ENCODE results near the gene GRP. TPM values are rescaled to one million over a fixed set of nuclear protein-coding genes. Genes with fewer than 3 reads are reported as not detected.
"Not testable (repeated sequence)": the region's sequence is repeated elsewhere in the genome, so short reads cannot be mapped to it uniquely, and the experiment has no call there.

Gene GRP
- total and polyA plus RNA-seq, 9 donors: 0.23 to 6.1 (median 1.6) TPM; not detected in 5

- H3K27me3 ChIP-seq (ENCODE audit: control insufficient read depth, insufficient read depth, low read length): peaks cover 10% of the 10 kb centered on the region
- no peaks in the 10 kb centered on the region for H3K36me3 ChIP-seq (ENCODE audit: control insufficient read depth, insufficient read depth, low read length)
- no peak overlapping the region for H3K27ac ChIP-seq (ENCODE audit: low read length)
- no peaks in the 10 kb centered on the region for H3K4me1 ChIP-seq (ENCODE audit: control insufficient read depth, insufficient read depth, low read length)
- WGBS (ENCODE audit: insufficient coverage): 49% methylated on average over 2 of the region's 4 CpGs
- DNase-seq: no peak
- H3K4me3 ChIP-seq (ENCODE audit: low read length): no peak overlapping the region
- no peaks in the 10 kb centered on the region for H3K9me3 ChIP-seq (replicated peaks; ENCODE audit: control insufficient read depth, low read depth, low read length)
Measured at GRCh38 chr18:59246796-59247195, 26.8 kb downstream of the GRP start.

GRCh38 chr18:59249199-59249774 lies 29.3 kb downstream of the GRP start:
- Histone ChIP-seq H3K27ac (ENCODE audit: low read length) (no peak overlapping the region), H3K27me3 (ENCODE audit: control insufficient read depth, insufficient read depth, low read length) (peaks cover 10% of the 10 kb centered on the region), H3K4me3 (ENCODE audit: low read length) (no peak overlapping the region), H3K9me3 (replicated peaks; ENCODE audit: control insufficient read depth, low read depth, low read length) (no peaks in the 10 kb centered on the region), H3K36me3 (ENCODE audit: control insufficient read depth, insufficient read depth, low read length) (no peaks in the 10 kb centered on the region), H3K4me1 (ENCODE audit: control insufficient read depth, insufficient read depth, low read length) (no peaks in the 10 kb centered on the region)
- DNase-seq: peak; percentile 98
- WGBS (ENCODE audit: insufficient coverage): 0% methylated on average over 1 of the region's 5 CpGs

GRCh38 chr18:59255491-59255890 lies 35.5 kb downstream of the GRP start:
- H3K4me3 ChIP-seq (ENCODE audit: low read length); H3K4me1 ChIP-seq (ENCODE audit: control insufficient read depth, insufficient read depth, low read length); H3K9me3 ChIP-seq (replicated peaks; ENCODE audit: control insufficient read depth, low read depth, low read length); H3K36me3 ChIP-seq (ENCODE audit: control insufficient read depth, insufficient read depth, low read length); DNase-seq; H3K27me3 ChIP-seq (ENCODE audit: control insufficient read depth, insufficient read depth, low read length); H3K27ac ChIP-seq (ENCODE audit: low read length): not testable (repeated sequence)
- WGBS (ENCODE audit: insufficient coverage): 95% methylated on average over 26 of the region's 30 CpGs

- peaks cover 40% of the 10 kb centered on the region for H3K27me3 ChIP-seq (ENCODE audit: control insufficient read depth, insufficient read depth, low read length)
- not testable (repeated sequence) for H3K36me3 ChIP-seq (ENCODE audit: control insufficient read depth, insufficient read depth, low read length); DNase-seq; H3K9me3 ChIP-seq (replicated peaks; ENCODE audit: control insufficient read depth, low read depth, low read length); H3K27ac ChIP-seq (ENCODE audit: low read length); H3K4me1 ChIP-seq (ENCODE audit: control insufficient read depth, insufficient read depth, low read length); H3K4me3 ChIP-seq (ENCODE audit: low read length)
- no CpG with 5 or more reads among the region's 3 CpGs for WGBS (ENCODE audit: insufficient coverage)
Measured at GRCh38 chr18:59261842-59262241, 41.9 kb downstream of the GRP start.

GRCh38 chr18:59262243-59262642 lies 42.3 kb downstream of the GRP start:
- WGBS (ENCODE audit: insufficient coverage): no CpG with 5 or more reads among the region's 2 CpGs
- H3K9me3 ChIP-seq (replicated peaks; ENCODE audit: control insufficient read depth, low read depth, low read length); H3K27ac ChIP-seq (ENCODE audit: low read length); DNase-seq; H3K36me3 ChIP-seq (ENCODE audit: control insufficient read depth, insufficient read depth, low read length); H3K4me3 ChIP-seq (ENCODE audit: low read length); H3K4me1 ChIP-seq (ENCODE audit: control insufficient read depth, insufficient read depth, low read length): not testable (repeated sequence)
- H3K27me3 ChIP-seq (ENCODE audit: control insufficient read depth, insufficient read depth, low read length): peaks cover 44% of the 10 kb centered on the region

- no peak for DNase-seq
- H3K4me3 ChIP-seq (ENCODE audit: low read length): no peak overlapping the region
- H3K36me3 ChIP-seq (ENCODE audit: control insufficient read depth, insufficient read depth, low read length): no peaks in the 10 kb centered on the region
- H3K9me3 ChIP-seq (replicated peaks; ENCODE audit: control insufficient read depth, low read depth, low read length): no peaks in the 10 kb centered on the region
- H3K27me3 ChIP-seq (ENCODE audit: control insufficient read depth, insufficient read depth, low read length): peaks cover 58% of the 10 kb centered on the region
- no peak overlapping the region for H3K27ac ChIP-seq (ENCODE audit: low read length)
- 4% methylated on average over 4 of the region's 16 CpGs for WGBS (ENCODE audit: insufficient coverage)
- H3K4me1 ChIP-seq (ENCODE audit: control insufficient read depth, insufficient read depth, low read length): peaks cover 8% of the 10 kb centered on the region
Measured at GRCh38 chr18:59263661-59264060, 43.7 kb downstream of the GRP start.

GRCh38 chr18:59264121-59264571 lies 44.2 kb downstream of the GRP start:
- H3K27me3 ChIP-seq (ENCODE audit: control insufficient read depth, insufficient read depth, low read length): peaks cover 62% of the 10 kb centered on the region
- H3K27ac ChIP-seq (ENCODE audit: low read length): no peak overlapping the region
- WGBS (ENCODE audit: insufficient coverage): 1% methylated on average over 10 of the region's 17 CpGs
- H3K36me3 ChIP-seq (ENCODE audit: control insufficient read depth, insufficient read depth, low read length): no peaks in the 10 kb centered on the region
- no peaks in the 10 kb centered on the region for H3K9me3 ChIP-seq (replicated peaks; ENCODE audit: control insufficient read depth, low read depth, low read length)
- H3K4me1 ChIP-seq (ENCODE audit: control insufficient read depth, insufficient read depth, low read length): peaks cover 11% of the 10 kb centered on the region
- no peak for DNase-seq
- H3K4me3 ChIP-seq (ENCODE audit: low read length): no peak overlapping the region

GRCh38 chr18:59264651-59265245 lies 44.8 kb downstream of the GRP start:
- Histone ChIP-seq H3K4me3 (ENCODE audit: low read length) (no peak overlapping the region), H3K27ac (ENCODE audit: low read length) (no peak overlapping the region), H3K36me3 (ENCODE audit: control insufficient read depth, insufficient read depth, low read length) (no peaks in the 10 kb centered on the region), H3K9me3 (replicated peaks; ENCODE audit: control insufficient read depth, low read depth, low read length) (no peaks in the 10 kb centered on the region), H3K4me1 (ENCODE audit: control insufficient read depth, insufficient read depth, low read length) (peaks cover 14% of the 10 kb centered on the region), H3K27me3 (ENCODE audit: control insufficient read depth, insufficient read depth, low read length) (peaks cover 68% of the 10 kb centered on the region)
- WGBS (ENCODE audit: insufficient coverage): 3% methylated on average over 41 of the region's 41 CpGs
- DNase-seq: no peak

GRCh38 chr18:59265246-59265973 lies 45.5 kb downstream of the GRP start:
- no peak overlapping the region for H3K27ac ChIP-seq (ENCODE audit: low read length)
- H3K4me1 ChIP-seq (ENCODE audit: control insufficient read depth, insufficient read depth, low read length): peaks cover 14% of the 10 kb centered on the region
- peak overlapping the region; percentile 19 for H3K4me3 ChIP-seq (ENCODE audit: low read length)
- H3K9me3 ChIP-seq (replicated peaks; ENCODE audit: control insufficient read depth, low read depth, low read length): no peaks in the 10 kb centered on the region
- no peak for DNase-seq
- WGBS (ENCODE audit: insufficient coverage): 2% methylated on average over 28 of the region's 38 CpGs
- H3K36me3 ChIP-seq (ENCODE audit: control insufficient read depth, insufficient read depth, low read length): no peaks in the 10 kb centered on the region
- H3K27me3 ChIP-seq (ENCODE audit: control insufficient read depth, insufficient read depth, low read length): peaks cover 72% of the 10 kb centered on the region

- no peak for DNase-seq
- 6% methylated on average over 9 of the region's 12 CpGs for WGBS (ENCODE audit: insufficient coverage)
- H3K27me3 ChIP-seq (ENCODE audit: control insufficient read depth, insufficient read depth, low read length): peaks cover 77% of the 10 kb centered on the region
- H3K27ac ChIP-seq (ENCODE audit: low read length): no peak overlapping the region
- H3K4me1 ChIP-seq (ENCODE audit: control insufficient read depth, insufficient read depth, low read length): peaks cover 14% of the 10 kb centered on the region
- H3K9me3 ChIP-seq (replicated peaks; ENCODE audit: control insufficient read depth, low read depth, low read length): no peaks in the 10 kb centered on the region
- H3K36me3 ChIP-seq (ENCODE audit: control insufficient read depth, insufficient read depth, low read length): no peaks in the 10 kb centered on the region
- H3K4me3 ChIP-seq (ENCODE audit: low read length): no peak overlapping the region
Measured at GRCh38 chr18:59265974-59266369, 46.0 kb downstream of the GRP start.

Measured in muscle of leg (tissue), 11 donors.